Upper lobe of left lung (tissue), 4 donors: Measurements from ENCODE around the gene RNF146.
"Not testable (repeated sequence)": the region's sequence is repeated elsewhere in the genome, so short reads cannot be mapped to it uniquely, and the experiment has no call there.

Experiments
- CTCF ChIP-seq, 6 experiments: fragments of 450-650 bp in 4 of 6; fragments of 200-600 bp in 2 of 6; sonication (generic) in 2 of 6; IDR thresholded peaks; one replicate each; pipeline ENCODE4 v1.5.1; 2016 to 2019; ENCODE audit warnings: antibody characterized with exemption in 6 of 6
- POLR2A ChIP-seq, 4 donors: fragments of 450-650 bp; IDR thresholded peaks; one replicate each; pipeline ENCODE4 v1.5.1; 2016 to 2017; ENCODE audit warnings: antibody characterized with exemption in 4 of 4, mild to moderate bottlenecking in 2 of 4
- POLR2AphosphoS5 ChIP-seq, 2 donors: sonication (generic); formaldehyde crosslinking; IDR thresholded peaks; one replicate each; pipeline ENCODE4 v1.5.1; 2017; ENCODE audit warnings: antibody characterized with exemption in 2 of 2

GRCh38 chr6:127331256-127331655 lies 64.6 kb downstream of the RNF146 start:
- TF ChIP-seq POLR2AphosphoS5, CTCF, POLR2A (IDR thresholded peaks at IDR 0.05): not testable (repeated sequence)
